Subcutaneous abdominal adipose tissue (tissue), 5 donors: ENCODE data around the gene SUSD1.
"Not testable (repeated sequence)": the region's sequence is repeated elsewhere in the genome, so short reads cannot be mapped to it uniquely, and the experiment has no call there.

Experiments
- H3K27ac ChIP-seq: one replicate; pipeline ENCODE4 v1.7.0; 2013; ENCODE audit warnings: low read depth, mild to moderate bottlenecking, inconsistent platforms, low read length, moderate library complexity
- H3K27me3 ChIP-seq, 5 donors: one replicate each; pipeline ENCODE4 v1.7.0; 2013; ENCODE audit warnings: low read length in 5 of 5, inconsistent platforms in 1 of 5; ENCODE audit not compliant: control insufficient read depth in 5 of 5, insufficient read depth in 4 of 5
- H3K36me3 ChIP-seq, 5 donors: one replicate each; pipeline ENCODE4 v1.7.0; 2013; ENCODE audit warnings: low read length in 5 of 5; ENCODE audit not compliant: control insufficient read depth in 5 of 5, insufficient read depth in 5 of 5
- H3K4me1 ChIP-seq, 5 donors: one replicate each; pipeline ENCODE4 v1.7.0; 2013; ENCODE audit warnings: low read length in 5 of 5, mild to moderate bottlenecking in 3 of 5, moderate library complexity in 1 of 5; ENCODE audit not compliant: control insufficient read depth in 5 of 5, insufficient read depth in 5 of 5
- H3K4me3 ChIP-seq, 5 donors: one replicate each; pipeline ENCODE4 v1.7.0; 2013; ENCODE audit warnings: low read length in 5 of 5, low read depth in 1 of 5
- H3K9ac ChIP-seq, 5 donors: one replicate each; pipeline ENCODE4 v1.7.0; 2013; ENCODE audit warnings: low read length in 5 of 5, mild to moderate bottlenecking in 4 of 5, moderate library complexity in 3 of 5
- H3K9me3 ChIP-seq, 5 donors: one replicate each; pipeline ENCODE4 v1.7.0; 2013; ENCODE audit warnings: low read length in 5 of 5; ENCODE audit not compliant: control insufficient read depth in 5 of 5
- donor health status: healthy.
- donor health status: healthy.
- donor health status: healthy.
- donor health status: healthy.
- donor health status: healthy.

SUSD1 gene

GRCh38 chr9:112193572-112194288, 18.6 kb upstream of the SUSD1 start:
- no peak overlapping the region for H3K27ac ChIP-seq

DNA sequence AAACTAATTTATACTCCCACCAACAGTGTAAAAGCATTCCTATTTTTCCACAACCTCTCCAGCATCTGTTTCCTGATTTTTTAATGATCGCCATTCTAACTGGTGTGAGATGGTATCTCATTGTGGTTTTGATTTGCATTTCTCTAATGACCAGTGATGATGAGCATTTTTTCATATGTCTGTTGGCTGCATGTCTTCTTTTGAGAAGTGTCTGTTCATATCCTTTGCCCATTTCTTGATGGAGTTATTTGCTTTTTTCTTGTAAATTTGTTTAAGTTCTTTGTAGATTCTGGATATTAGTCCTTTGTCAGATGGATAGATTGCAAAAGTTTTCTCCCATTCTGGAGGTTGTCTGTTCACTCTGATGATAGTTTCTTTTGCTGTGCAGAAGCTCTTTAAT, 15.2 kb upstream of the SUSD1 start:
- H3K27ac ChIP-seq, H3K27me3 ChIP-seq, H3K4me1 ChIP-seq, H3K4me3 ChIP-seq, H3K9me3 ChIP-seq, H3K36me3 ChIP-seq, H3K9ac ChIP-seq: not testable (repeated sequence)

More at GRCh38 chr9:112193572-112194288, 18.6 kb upstream of the SUSD1 start:
- Histone ChIP-seq H3K27me3 (no peaks in the 10 kb centered on the region), H3K9ac (no peak overlapping the region), H3K9me3 (no peaks in the 10 kb centered on the region), H3K36me3 (no peaks in the 10 kb centered on the region), H3K4me3 (no peak overlapping the region), H3K4me1 (peaks cover 0 to 8% (median 0%) of the 10 kb centered on the region in 5 donors)

- Histone ChIP-seq H3K36me3 (no peaks in the 10 kb centered on the region), H3K4me3 (no peak overlapping the region), H3K9ac (no peak overlapping the region), H3K27me3 (no peaks in the 10 kb centered on the region), H3K4me1 (no peaks in the 10 kb centered on the region), H3K9me3 (no peaks in the 10 kb centered on the region), H3K27ac (no peak overlapping the region)
Observed at GRCh38 chr9:112188884-112189283, 13.8 kb upstream of the SUSD1 start.

GRCh38 chr9:112187404-112187803, 12.3 kb upstream of the SUSD1 start:
- no peaks in the 10 kb centered on the region for H3K36me3 ChIP-seq
- H3K9me3 ChIP-seq = no peaks in the 10 kb centered on the region
- H3K4me3 ChIP-seq = no peak overlapping the region
- no peaks in the 10 kb centered on the region for H3K27me3 ChIP-seq
- no peaks in the 10 kb centered on the region for H3K4me1 ChIP-seq
- H3K27ac ChIP-seq = no peak overlapping the region
- H3K9ac ChIP-seq = no peak overlapping the region

DNA sequence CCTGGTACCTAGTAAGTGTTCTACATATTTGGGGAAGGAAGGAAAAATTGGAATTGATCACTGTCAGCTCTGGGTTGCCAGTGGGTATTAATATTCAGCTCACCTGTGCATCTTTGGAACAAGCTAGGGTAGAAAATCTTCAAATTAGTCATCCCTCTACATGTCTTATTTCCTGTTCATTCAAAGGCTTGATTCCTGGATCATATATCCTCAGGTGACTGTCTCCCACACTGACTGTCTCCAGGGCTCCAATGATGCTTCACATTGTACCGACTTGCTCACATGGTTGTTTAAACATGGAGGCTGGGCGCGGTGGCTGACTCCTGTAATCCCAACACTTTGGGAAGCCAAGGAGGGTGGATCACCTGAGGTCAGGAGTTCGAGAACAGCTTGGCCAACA, 11.6 kb upstream of the SUSD1 start:
- Histone ChIP-seq H3K4me1 (no peaks in the 10 kb centered on the region), H3K9ac (no peak overlapping the region), H3K27ac (no peak overlapping the region), H3K27me3 (no peaks in the 10 kb centered on the region), H3K9me3 (no peaks in the 10 kb centered on the region), H3K4me3 (no peak overlapping the region), H3K36me3 (no peaks in the 10 kb centered on the region)

GRCh38 chr9:112184946-112185345, 9.8 kb upstream of the SUSD1 start:
- no peaks in the 10 kb centered on the region for H3K36me3 ChIP-seq
- H3K4me1 ChIP-seq = peaks cover 0 to 13% (median 4%) of the 10 kb centered on the region in 5 donors
- no peaks in the 10 kb centered on the region for H3K9me3 ChIP-seq
- H3K9ac ChIP-seq = no peak overlapping the region
- no peak overlapping the region for H3K4me3 ChIP-seq
- no peak overlapping the region for H3K27ac ChIP-seq
- H3K27me3 ChIP-seq = no peaks in the 10 kb centered on the region

GRCh38 chr9:112184221-112184620, 9.1 kb upstream of the SUSD1 start:
- Histone ChIP-seq H3K27ac (no peak overlapping the region), H3K4me1 (peaks cover 0 to 16% (median 4%) of the 10 kb centered on the region in 5 donors), H3K27me3 (no peaks in the 10 kb centered on the region), H3K4me3 (no peak overlapping the region), H3K9ac (no peak overlapping the region), H3K36me3 (no peaks in the 10 kb centered on the region), H3K9me3 (no peaks in the 10 kb centered on the region)

- no peaks in the 10 kb centered on the region for H3K9me3 ChIP-seq
- H3K36me3 ChIP-seq = no peaks in the 10 kb centered on the region
- peaks cover 0 to 21% (median 6%) of the 10 kb centered on the region in 5 donors for H3K4me1 ChIP-seq
- no peak overlapping the region for H3K27ac ChIP-seq
- no peak overlapping the region for H3K4me3 ChIP-seq
- no peaks in the 10 kb centered on the region for H3K27me3 ChIP-seq
- H3K9ac ChIP-seq = no peak overlapping the region
Observed at GRCh38 chr9:112180387-112180881, 5.3 kb upstream of the SUSD1 start.

DNA sequence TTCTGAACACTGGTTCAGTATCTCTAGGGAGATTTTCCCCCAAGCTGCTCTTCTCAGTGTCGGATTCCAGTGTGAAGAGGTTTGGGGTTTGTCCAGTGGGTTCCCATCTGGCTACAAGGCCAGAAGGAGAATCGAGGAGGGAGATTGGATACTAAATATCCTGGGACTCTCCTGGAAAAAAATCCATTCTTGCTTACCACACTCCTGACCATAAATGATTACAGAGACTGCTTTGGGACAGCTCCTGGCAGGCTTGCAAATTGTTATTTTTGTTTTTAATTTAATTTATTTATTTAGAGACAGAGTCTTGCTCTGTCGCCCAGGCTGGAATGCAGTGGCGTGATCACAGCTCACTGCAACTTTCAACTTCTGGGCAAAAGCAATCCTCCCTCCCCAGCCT, 4.7 kb upstream of the SUSD1 start:
- H3K36me3 ChIP-seq = no peaks in the 10 kb centered on the region
- H3K27ac ChIP-seq = no peak overlapping the region
- H3K27me3 ChIP-seq = no peaks in the 10 kb centered on the region
- H3K4me1 ChIP-seq = peaks cover 0 to 24% (median 8%) of the 10 kb centered on the region in 5 donors
- no peak overlapping the region for H3K4me3 ChIP-seq
- H3K9me3 ChIP-seq = no peaks in the 10 kb centered on the region
- no peak overlapping the region for H3K9ac ChIP-seq

DNA sequence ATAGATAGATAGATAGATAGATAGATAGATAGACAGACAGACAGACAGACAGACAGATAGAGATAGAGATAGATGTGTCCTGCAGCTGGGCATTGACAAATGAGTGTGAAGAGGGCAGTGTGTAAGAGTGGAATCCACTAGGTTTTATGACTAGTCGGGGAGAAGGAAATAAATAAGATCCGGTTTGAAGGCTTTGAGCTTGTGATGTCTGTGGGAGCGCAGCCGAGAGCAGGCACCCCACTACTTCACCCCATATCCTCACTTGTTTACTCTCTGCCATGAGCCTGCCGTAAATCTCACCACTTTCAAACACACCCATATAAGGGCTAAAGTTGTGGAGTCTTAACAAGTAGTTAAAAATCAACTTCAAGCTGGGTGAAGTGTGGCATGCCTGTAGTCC, 1.4 kb upstream of the SUSD1 start:
- Histone ChIP-seq H3K4me3 (no peak overlapping the region), H3K4me1 (peaks cover 3 to 33% (median 15%) of the 10 kb centered on the region in 5 donors), H3K27ac (no peak overlapping the region), H3K9me3 (no peaks in the 10 kb centered on the region), H3K9ac (no peak overlapping the region), H3K36me3 (no peaks in the 10 kb centered on the region), H3K27me3 (no peaks in the 10 kb centered on the region)
